ENCODE data around the gene SUN1.

SUN1 gene

GRCh38 chr7:833601-834258, 1.5 kb downstream of the SUN1 start:
- H3K4me3 ChIP-seq (ENCODE audit: low read length): no peak overlapping the region
- peaks cover 23% of the 10 kb centered on the region for H3K36me3 ChIP-seq (ENCODE audit: insufficient read depth, low read length)
- H3K4me1 ChIP-seq (ENCODE audit: insufficient read depth, low read length): peaks cover 4% of the 10 kb centered on the region
- no peak overlapping the region for H2AFZ ChIP-seq (ENCODE audit: low read depth, low read length)
- no peaks in the 10 kb centered on the region for H3K27me3 ChIP-seq (ENCODE audit: insufficient read depth, low read length)
- H3K9me3 ChIP-seq (ENCODE audit: low read length): no peaks in the 10 kb centered on the region

- no peak overlapping the region for H2AFZ ChIP-seq (ENCODE audit: low read depth, low read length)
- H3K27me3 ChIP-seq (ENCODE audit: insufficient read depth, low read length): no peaks in the 10 kb centered on the region
- peaks cover 29% of the 10 kb centered on the region for H3K36me3 ChIP-seq (ENCODE audit: insufficient read depth, low read length)
- no peak overlapping the region for H3K4me3 ChIP-seq (ENCODE audit: low read length)
- H3K9me3 ChIP-seq (ENCODE audit: low read length): no peaks in the 10 kb centered on the region
- peaks cover 4% of the 10 kb centered on the region for H3K4me1 ChIP-seq (ENCODE audit: insufficient read depth, low read length)
These were observed 2.0 kb downstream of the SUN1 start for GRCh38 chr7:834277-834676.

DNA sequence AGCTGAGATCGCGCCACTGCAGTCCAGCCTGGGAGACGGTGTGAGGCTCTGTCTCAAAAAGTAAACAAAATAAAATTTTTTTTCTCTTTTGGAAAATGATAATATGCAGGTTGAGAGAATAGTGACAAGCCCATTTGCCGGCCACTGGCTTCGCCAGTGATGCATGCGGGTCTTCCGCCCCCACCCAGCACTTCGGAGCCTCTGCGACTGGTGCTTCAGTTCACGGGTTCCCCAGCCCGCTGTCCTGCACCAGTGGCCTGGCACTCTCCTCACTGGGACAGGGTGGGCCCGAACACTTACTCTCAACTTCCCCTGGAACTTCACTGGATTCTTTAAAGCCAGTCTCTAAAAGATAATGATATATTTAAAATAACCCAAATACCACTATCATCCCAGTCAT, 2.7 kb downstream of the SUN1 start:
- H3K4me1 ChIP-seq (ENCODE audit: insufficient read depth, low read length): peaks cover 4% of the 10 kb centered on the region
- no peaks in the 10 kb centered on the region for H3K27me3 ChIP-seq (ENCODE audit: insufficient read depth, low read length)
- no peak overlapping the region for H3K4me3 ChIP-seq (ENCODE audit: low read length)
- H3K9me3 ChIP-seq (ENCODE audit: low read length): no peaks in the 10 kb centered on the region
- peaks cover 32% of the 10 kb centered on the region for H3K36me3 ChIP-seq (ENCODE audit: insufficient read depth, low read length)
- no peak overlapping the region for H2AFZ ChIP-seq (ENCODE audit: low read depth, low read length)

GRCh38 chr7:835485-836401, 3.5 kb downstream of the SUN1 start:
- Histone ChIP-seq H3K9me3 (ENCODE audit: low read length) (no peaks in the 10 kb centered on the region), H2AFZ (ENCODE audit: low read depth, low read length) (no peak overlapping the region), H3K4me1 (ENCODE audit: insufficient read depth, low read length) (peaks cover 4% of the 10 kb centered on the region), H3K36me3 (ENCODE audit: insufficient read depth, low read length) (peaks cover 36% of the 10 kb centered on the region), H3K27me3 (ENCODE audit: insufficient read depth, low read length) (no peaks in the 10 kb centered on the region), H3K4me3 (ENCODE audit: low read length) (no peak overlapping the region)

- H3K9me3 ChIP-seq (ENCODE audit: low read length): no peaks in the 10 kb centered on the region
- H2AFZ ChIP-seq (ENCODE audit: low read depth, low read length): no peak overlapping the region
- H3K36me3 ChIP-seq (ENCODE audit: insufficient read depth, low read length): peaks cover 36% of the 10 kb centered on the region
- peaks cover 4% of the 10 kb centered on the region for H3K4me1 ChIP-seq (ENCODE audit: insufficient read depth, low read length)
- H3K27me3 ChIP-seq (ENCODE audit: insufficient read depth, low read length): no peaks in the 10 kb centered on the region
- no peak overlapping the region for H3K4me3 ChIP-seq (ENCODE audit: low read length)
These were observed 4.2 kb downstream of the SUN1 start for GRCh38 chr7:836429-836828.

DNA sequence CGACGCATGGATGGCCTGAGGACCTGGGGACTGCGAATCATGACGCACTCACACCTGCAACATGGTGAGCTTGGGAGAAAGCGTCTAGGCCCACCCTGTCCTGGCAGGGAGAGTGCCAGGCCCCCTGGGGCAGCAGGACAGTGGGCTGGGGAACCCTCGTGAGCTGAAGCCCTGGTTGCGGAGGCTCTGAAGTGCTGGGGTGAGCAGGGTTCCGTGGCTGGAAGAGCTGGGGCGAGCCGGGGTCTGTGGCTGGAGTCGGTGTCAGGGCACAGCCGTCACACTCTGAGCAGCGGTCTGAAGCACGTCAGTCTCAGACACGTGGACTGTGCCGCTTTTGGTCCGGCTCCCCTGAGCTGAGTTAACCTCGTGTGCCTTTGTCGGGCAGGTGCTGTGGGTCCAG, 4.7 kb downstream of the SUN1 start:
- Histone ChIP-seq H3K36me3 (ENCODE audit: insufficient read depth, low read length) (peaks cover 39% of the 10 kb centered on the region), H3K4me1 (ENCODE audit: insufficient read depth, low read length) (peaks cover 7% of the 10 kb centered on the region), H2AFZ (ENCODE audit: low read depth, low read length) (no peak overlapping the region), H3K9me3 (ENCODE audit: low read length) (no peaks in the 10 kb centered on the region), H3K4me3 (ENCODE audit: low read length) (no peak overlapping the region), H3K27me3 (ENCODE audit: insufficient read depth, low read length) (no peaks in the 10 kb centered on the region)

- Histone ChIP-seq H2AFZ (ENCODE audit: low read depth, low read length) (no peak overlapping the region), H3K27me3 (ENCODE audit: insufficient read depth, low read length) (no peaks in the 10 kb centered on the region), H3K4me3 (ENCODE audit: low read length) (no peak overlapping the region), H3K9me3 (ENCODE audit: low read length) (no peaks in the 10 kb centered on the region), H3K36me3 (ENCODE audit: insufficient read depth, low read length) (peaks cover 42% of the 10 kb centered on the region), H3K4me1 (ENCODE audit: insufficient read depth, low read length) (peaks cover 24% of the 10 kb centered on the region)
These were observed 7.8 kb downstream of the SUN1 start for GRCh38 chr7:840001-840600.

- H3K9me3 ChIP-seq (ENCODE audit: low read length): peaks cover 2% of the 10 kb centered on the region
- H3K4me3 ChIP-seq (ENCODE audit: low read length): no peak overlapping the region
- peaks cover 21% of the 10 kb centered on the region for H3K4me1 ChIP-seq (ENCODE audit: insufficient read depth, low read length)
- no peaks in the 10 kb centered on the region for H3K27me3 ChIP-seq (ENCODE audit: insufficient read depth, low read length)
- H2AFZ ChIP-seq (ENCODE audit: low read depth, low read length): no peak overlapping the region
- H3K36me3 ChIP-seq (ENCODE audit: insufficient read depth, low read length): peaks cover 46% of the 10 kb centered on the region
These were observed 9.7 kb downstream of the SUN1 start for GRCh38 chr7:841943-842342.

DNA sequence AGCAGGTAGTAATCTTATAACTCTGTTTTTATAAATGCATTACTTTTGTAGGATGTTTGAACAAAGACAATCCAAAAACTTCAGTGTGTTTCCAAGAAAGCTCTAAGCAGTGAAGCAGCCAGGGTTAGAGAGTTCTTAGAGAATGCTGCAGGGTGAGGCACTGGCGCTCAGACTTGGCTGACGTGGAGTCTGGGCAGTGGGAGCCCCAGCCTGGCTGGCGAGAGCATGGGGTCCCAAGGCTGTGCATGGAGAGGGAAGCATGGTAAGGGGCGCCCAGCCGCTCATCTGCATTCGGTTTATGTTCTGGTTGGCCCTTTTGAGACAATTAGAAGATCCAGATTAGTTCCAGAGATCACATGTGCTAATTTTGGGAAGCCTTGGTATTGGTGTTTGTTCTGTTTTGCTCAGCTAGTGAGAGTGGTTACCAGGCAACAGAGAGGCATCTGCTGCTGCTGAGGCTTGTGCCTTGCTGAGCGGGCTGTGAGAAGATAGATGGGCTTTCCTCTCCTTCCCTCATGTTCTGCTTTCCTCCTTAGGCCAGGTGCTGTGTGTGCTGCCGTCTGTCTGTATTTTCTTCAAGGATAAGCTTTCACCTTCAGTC, 10.3 kb downstream of the SUN1 start:
- no peak overlapping the region for H2AFZ ChIP-seq (ENCODE audit: low read depth, low read length)
- H3K36me3 ChIP-seq (ENCODE audit: insufficient read depth, low read length): peaks cover 46% of the 10 kb centered on the region
- peaks cover 21% of the 10 kb centered on the region for H3K4me1 ChIP-seq (ENCODE audit: insufficient read depth, low read length)
- H3K27me3 ChIP-seq (ENCODE audit: insufficient read depth, low read length): no peaks in the 10 kb centered on the region
- H3K9me3 ChIP-seq (ENCODE audit: low read length): peaks cover 2% of the 10 kb centered on the region
- H3K4me3 ChIP-seq (ENCODE audit: low read length): no peak overlapping the region

GRCh38 chr7:843230-843629, 11.0 kb downstream of the SUN1 start:
- H2AFZ ChIP-seq (ENCODE audit: low read depth, low read length): no peak overlapping the region
- peaks cover 42% of the 10 kb centered on the region for H3K36me3 ChIP-seq (ENCODE audit: insufficient read depth, low read length)
- H3K27me3 ChIP-seq (ENCODE audit: insufficient read depth, low read length): no peaks in the 10 kb centered on the region
- peaks cover 21% of the 10 kb centered on the region for H3K4me1 ChIP-seq (ENCODE audit: insufficient read depth, low read length)
- no peak overlapping the region for H3K4me3 ChIP-seq (ENCODE audit: low read length)
- H3K9me3 ChIP-seq (ENCODE audit: low read length): peaks cover 2% of the 10 kb centered on the region

- Histone ChIP-seq H2AFZ (ENCODE audit: low read depth, low read length) (no peak overlapping the region), H3K9me3 (ENCODE audit: low read length) (peaks cover 4% of the 10 kb centered on the region), H3K4me3 (ENCODE audit: low read length) (no peak overlapping the region), H3K27me3 (ENCODE audit: insufficient read depth, low read length) (no peaks in the 10 kb centered on the region), H3K4me1 (ENCODE audit: insufficient read depth, low read length) (peaks cover 21% of the 10 kb centered on the region), H3K36me3 (ENCODE audit: insufficient read depth, low read length) (peaks cover 41% of the 10 kb centered on the region)
These were observed 11.8 kb downstream of the SUN1 start for GRCh38 chr7:844043-844442.

- H3K4me1 ChIP-seq (ENCODE audit: insufficient read depth, low read length): peaks cover 21% of the 10 kb centered on the region
- peaks cover 4% of the 10 kb centered on the region for H3K9me3 ChIP-seq (ENCODE audit: low read length)
- H2AFZ ChIP-seq (ENCODE audit: low read depth, low read length): no peak overlapping the region
- H3K36me3 ChIP-seq (ENCODE audit: insufficient read depth, low read length): peaks cover 43% of the 10 kb centered on the region
- no peaks in the 10 kb centered on the region for H3K27me3 ChIP-seq (ENCODE audit: insufficient read depth, low read length)
- H3K4me3 ChIP-seq (ENCODE audit: low read length): no peak overlapping the region
These were observed 12.2 kb downstream of the SUN1 start for GRCh38 chr7:844514-844913.

DNA sequence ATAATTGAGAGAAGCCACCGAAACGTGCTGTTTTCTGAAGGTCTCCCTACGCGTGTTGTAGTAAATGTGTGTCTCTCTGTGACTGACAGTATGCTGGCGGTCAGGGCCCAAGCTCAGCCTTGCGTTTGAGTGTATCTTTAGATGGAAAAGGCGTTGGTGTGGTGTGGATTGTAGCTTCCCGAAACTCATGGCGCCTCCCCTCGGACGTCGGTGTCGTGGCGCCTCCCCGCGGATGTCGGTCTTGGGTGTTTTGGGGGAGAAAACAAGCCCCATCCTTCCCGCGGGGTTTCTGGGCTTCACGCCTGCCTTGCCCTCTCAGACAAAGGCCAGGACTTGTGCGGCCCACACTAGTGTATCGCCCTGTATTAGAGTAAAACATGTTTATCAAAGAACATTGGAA, 12.8 kb downstream of the SUN1 start:
- peaks cover 45% of the 10 kb centered on the region for H3K36me3 ChIP-seq (ENCODE audit: insufficient read depth, low read length)

More for the DNA sequence above, 12.8 kb downstream of the SUN1 start:
- no peak overlapping the region for H2AFZ ChIP-seq (ENCODE audit: low read depth, low read length)
- no peaks in the 10 kb centered on the region for H3K27me3 ChIP-seq (ENCODE audit: insufficient read depth, low read length)
- peaks cover 4% of the 10 kb centered on the region for H3K9me3 ChIP-seq (ENCODE audit: low read length)
- H3K4me3 ChIP-seq (ENCODE audit: low read length): no peak overlapping the region
- peaks cover 21% of the 10 kb centered on the region for H3K4me1 ChIP-seq (ENCODE audit: insufficient read depth, low read length)

All from neuron (in vitro differentiated cells).